ENCODE results near the gene PDE6G.

The PDE6G gene

DNA sequence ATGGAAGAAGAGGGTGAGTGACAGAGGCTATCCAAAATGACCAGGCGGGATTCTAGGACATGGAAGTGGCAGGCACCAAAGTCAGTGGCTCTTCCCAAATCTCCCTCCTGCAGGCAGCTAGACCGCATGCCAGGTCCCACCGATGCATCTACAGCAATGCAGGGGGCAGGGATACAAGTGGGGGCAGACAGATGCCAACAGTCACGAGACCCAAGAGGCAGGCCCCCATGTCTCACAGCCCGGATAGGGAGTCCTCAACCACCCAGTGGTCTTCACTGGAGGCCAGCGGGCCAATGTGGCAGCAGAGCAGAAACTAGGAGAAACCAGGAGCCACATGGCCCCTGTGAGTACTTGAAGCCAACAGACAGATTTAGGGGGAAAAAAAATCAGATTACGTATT, 39.5 kb downstream of the PDE6G start:
- TF ChIP-seq CTCF (conservative IDR thresholded peaks at IDR 0.05) = no peak
- no peak overlapping the region for H3K27ac ChIP-seq

GRCh38 chr17:81615401-81615930, 40.9 kb downstream of the PDE6G start:
- TF ChIP-seq CTCF (conservative IDR thresholded peaks at IDR 0.05) = no peak
- no peak overlapping the region for H3K27ac ChIP-seq

DNA sequence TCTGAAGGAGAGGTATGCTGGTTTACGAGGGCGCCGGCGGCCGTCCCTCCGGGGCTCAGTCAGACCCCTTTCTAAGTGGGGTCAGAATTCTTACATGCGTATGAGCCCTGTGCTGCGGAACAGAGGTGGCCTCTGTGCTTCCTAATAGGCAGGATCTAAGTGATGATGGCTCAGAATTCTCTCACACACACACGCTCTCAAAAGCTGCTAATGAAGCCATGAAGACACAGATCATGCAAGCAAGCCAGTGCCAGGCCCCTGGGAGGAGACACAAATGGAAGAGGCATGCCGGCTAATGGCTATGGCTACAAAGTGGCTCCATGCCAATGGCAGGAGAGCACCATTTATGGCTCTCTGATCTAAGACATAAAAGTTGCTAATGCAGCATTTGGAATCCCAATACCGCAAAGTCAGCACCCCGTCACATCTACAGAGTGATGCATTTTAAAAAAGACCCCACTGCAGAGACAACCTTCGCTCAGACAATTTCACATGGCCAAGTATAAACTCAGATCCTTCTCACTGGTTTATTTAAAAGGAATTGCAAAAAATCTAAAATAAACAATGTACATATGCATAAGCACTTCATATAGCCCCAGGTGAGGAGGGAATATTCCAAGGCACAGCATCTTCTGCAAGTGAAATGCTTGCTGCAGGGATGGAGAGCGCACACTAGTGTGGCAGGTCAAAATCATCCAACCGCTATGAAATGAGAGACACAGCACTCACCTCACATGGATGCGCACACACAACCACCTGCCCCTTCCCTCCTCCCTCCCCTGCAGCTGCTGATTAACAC, 44.0 kb downstream of the PDE6G start:
- no peak for TF ChIP-seq CTCF (conservative IDR thresholded peaks at IDR 0.05)
- no peak overlapping the region for H3K27ac ChIP-seq

- H3K27ac ChIP-seq = no peak overlapping the region
- TF ChIP-seq CTCF (conservative IDR thresholded peaks at IDR 0.05) = no peak
Observed at GRCh38 chr17:81609541-81610311, 46.6 kb downstream of the PDE6G start.

DNA sequence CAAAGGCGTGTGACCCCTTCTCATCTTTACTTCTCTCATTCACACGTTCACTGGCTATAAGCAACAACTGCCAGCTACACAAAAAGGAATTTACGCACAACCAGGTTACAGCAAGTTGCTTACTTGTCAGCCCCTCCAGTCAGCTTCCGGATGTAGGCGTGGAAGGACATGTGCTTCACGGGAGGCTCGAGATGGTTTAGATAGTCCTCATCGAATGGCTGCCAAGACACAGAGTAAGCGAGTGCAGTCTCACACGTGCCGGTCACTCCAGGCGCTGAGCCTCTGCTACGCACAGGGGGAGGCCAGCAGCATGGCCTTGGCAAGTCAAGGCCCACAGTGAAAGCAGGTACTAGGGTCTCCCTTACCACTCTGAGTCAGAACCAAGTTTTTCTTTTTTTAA, 47.7 kb downstream of the PDE6G start:
- no peak overlapping the region for H3K27ac ChIP-seq
- no peak for TF ChIP-seq CTCF (conservative IDR thresholded peaks at IDR 0.05)

DNA sequence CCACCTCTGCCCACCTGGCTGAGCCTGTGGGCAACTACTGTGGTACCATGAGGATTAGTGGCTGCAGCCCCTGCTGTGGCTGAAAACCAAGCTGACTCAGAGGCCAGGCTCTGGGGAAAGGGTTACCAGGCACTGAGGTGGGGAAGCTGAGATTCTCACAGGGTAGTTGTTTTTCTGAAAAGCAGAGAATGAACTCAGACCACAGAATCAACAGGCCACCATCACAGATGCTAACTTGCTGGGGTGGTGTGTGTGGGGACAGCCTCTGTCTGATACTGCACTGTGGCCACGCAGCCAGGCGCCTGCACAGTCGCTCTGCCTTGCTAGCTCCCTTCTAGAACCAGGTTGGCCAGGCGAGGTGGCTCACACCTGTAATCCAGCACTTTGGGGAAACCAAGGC, 48.3 kb downstream of the PDE6G start:
- TF ChIP-seq CTCF (conservative IDR thresholded peaks at IDR 0.05) = no peak
- no peak overlapping the region for H3K27ac ChIP-seq

DNA sequence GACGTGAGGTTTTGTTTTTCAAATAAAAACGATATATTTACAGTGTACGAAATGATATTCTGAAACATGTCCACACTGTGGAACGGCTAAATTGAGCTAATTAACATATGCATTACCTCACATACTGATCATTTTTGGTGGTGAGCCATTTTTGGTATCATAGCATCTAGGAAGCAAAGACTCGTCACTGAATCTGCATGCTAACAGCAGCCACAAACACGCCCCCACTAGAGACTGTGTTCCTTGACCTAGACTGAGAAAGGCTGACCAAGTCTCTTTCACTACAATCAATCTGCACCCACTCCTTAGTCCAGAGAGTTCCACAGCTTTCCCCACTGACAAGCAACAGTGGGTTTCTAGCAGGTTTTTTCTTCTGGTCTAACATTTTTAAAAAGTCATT, 48.9 kb downstream of the PDE6G start:
- no peak for TF ChIP-seq CTCF (conservative IDR thresholded peaks at IDR 0.05)
- no peak overlapping the region for H3K27ac ChIP-seq
